Subcutaneous abdominal adipose tissue (tissue), 5 donors: ENCODE results near the gene ERN1.
"Not testable (repeated sequence)": the region's sequence is repeated elsewhere in the genome, so short reads cannot be mapped to it uniquely, and the experiment has no call there.

Source experiments
- H3K27ac ChIP-seq: one replicate; pipeline ENCODE4 v1.7.0; 2013; ENCODE audit warnings: low read depth, mild to moderate bottlenecking, inconsistent platforms, low read length, moderate library complexity
- H3K27me3 ChIP-seq, 5 donors: one replicate each; pipeline ENCODE4 v1.7.0; 2013; ENCODE audit warnings: low read length in 5 of 5, inconsistent platforms in 1 of 5; ENCODE audit not compliant: control insufficient read depth in 5 of 5, insufficient read depth in 4 of 5
- H3K36me3 ChIP-seq, 5 donors: one replicate each; pipeline ENCODE4 v1.7.0; 2013; ENCODE audit warnings: low read length in 5 of 5; ENCODE audit not compliant: control insufficient read depth in 5 of 5, insufficient read depth in 5 of 5
- H3K4me1 ChIP-seq, 5 donors: one replicate each; pipeline ENCODE4 v1.7.0; 2013; ENCODE audit warnings: low read length in 5 of 5, mild to moderate bottlenecking in 3 of 5, moderate library complexity in 1 of 5; ENCODE audit not compliant: control insufficient read depth in 5 of 5, insufficient read depth in 5 of 5
- H3K4me3 ChIP-seq, 5 donors: one replicate each; pipeline ENCODE4 v1.7.0; 2013; ENCODE audit warnings: low read length in 5 of 5, low read depth in 1 of 5
- H3K9ac ChIP-seq, 5 donors: one replicate each; pipeline ENCODE4 v1.7.0; 2013; ENCODE audit warnings: low read length in 5 of 5, mild to moderate bottlenecking in 4 of 5, moderate library complexity in 3 of 5
- H3K9me3 ChIP-seq, 5 donors: one replicate each; pipeline ENCODE4 v1.7.0; 2013; ENCODE audit warnings: low read length in 5 of 5; ENCODE audit not compliant: control insufficient read depth in 5 of 5
- donor health status: healthy.
- donor health status: healthy.
- donor health status: healthy.
- donor health status: healthy.
- donor health status: healthy.

Gene ERN1

DNA sequence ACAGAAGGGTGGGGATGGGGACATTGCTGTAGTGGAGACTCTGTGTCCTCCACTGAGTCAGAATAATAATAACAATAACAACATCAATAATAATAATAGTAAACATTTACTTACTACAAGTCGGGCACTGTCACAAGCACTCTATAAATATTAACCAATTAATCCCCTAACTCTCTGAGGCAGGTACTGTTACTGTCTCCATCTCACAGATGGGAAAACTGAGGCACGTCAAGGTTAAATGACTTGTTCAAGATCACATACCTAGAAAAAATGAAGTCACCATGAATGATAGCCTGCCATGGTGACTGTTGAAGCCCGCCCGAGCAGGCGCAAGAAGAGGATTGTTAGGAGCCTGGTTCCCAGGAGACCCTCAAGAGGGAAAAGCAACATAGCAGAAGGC, 121.6 kb downstream of the ERN1 start:
- Histone ChIP-seq H3K27me3 (no peaks in the 10 kb centered on the region), H3K4me3 (no peak overlapping the region), H3K9ac (peak overlapping the region in 1 of 5 donors; percentile 20), H3K9me3 (no peaks in the 10 kb centered on the region), H3K27ac (peak overlapping the region; percentile 84), H3K36me3 (peaks cover 0 to 20% (median 15%) of the 10 kb centered on the region in 5 donors), H3K4me1 (peaks cover 17 to 67% (median 53%) of the 10 kb centered on the region in 5 donors)

GRCh38 chr17:64007838-64008282, 122.1 kb downstream of the ERN1 start:
- Histone ChIP-seq H3K4me3 (no peak overlapping the region), H3K36me3 (peaks cover 0 to 24% (median 16%) of the 10 kb centered on the region in 5 donors), H3K27ac (peak overlapping the region; percentile 84), H3K9me3 (no peaks in the 10 kb centered on the region), H3K4me1 (peaks cover 17 to 67% (median 56%) of the 10 kb centered on the region in 5 donors), H3K9ac (peak overlapping the region in 1 of 5 donors; percentile 20), H3K27me3 (no peaks in the 10 kb centered on the region)

- Histone ChIP-seq H3K4me1 (peaks cover 17 to 71% (median 57%) of the 10 kb centered on the region in 5 donors), H3K4me3 (peak overlapping the region; percentile 46 to 65 (median 60)), H3K27ac (peak overlapping the region; percentile 84), H3K36me3 (peaks cover 0 to 29% (median 16%) of the 10 kb centered on the region in 5 donors)
- H3K9ac ChIP-seq, H3K9me3 ChIP-seq, H3K27me3 ChIP-seq: not testable (repeated sequence)
Observed at GRCh38 chr17:64007089-64007837, 122.7 kb downstream of the ERN1 start.

DNA sequence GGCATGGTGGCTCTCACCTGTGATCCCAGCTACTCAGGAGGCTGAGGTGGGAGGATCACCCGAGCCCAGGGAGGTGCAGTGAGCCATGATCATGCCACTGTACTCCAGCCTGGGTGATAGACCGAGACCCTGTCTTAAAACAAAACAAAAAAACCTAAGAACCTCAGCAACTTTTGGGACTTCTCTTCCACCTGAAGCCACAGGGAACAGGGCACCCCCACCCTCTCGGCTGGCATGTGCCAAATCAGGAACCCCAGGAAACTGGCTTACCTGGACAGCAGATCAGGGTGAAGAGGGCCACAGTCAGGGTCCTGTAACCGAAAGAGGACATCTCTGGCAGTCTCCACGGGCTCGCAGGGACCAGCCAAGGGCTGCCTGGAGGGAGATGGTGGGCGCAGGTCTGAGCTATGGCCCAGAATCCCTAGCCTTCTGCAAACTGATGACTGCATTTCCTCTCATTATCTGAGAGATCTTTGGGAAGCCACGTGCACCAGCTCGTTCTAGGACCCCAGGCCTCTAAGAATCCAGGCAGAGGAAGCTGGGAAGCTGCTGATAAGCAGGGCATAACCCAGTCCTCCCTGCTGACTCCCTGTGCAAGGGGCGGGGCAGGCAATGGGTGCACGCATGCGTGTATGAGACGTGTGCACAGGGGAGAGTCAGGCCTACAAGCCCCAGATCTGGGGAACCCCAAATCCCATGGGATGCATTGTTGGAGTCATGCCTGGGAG, 123.4 kb downstream of the ERN1 start:
- Histone ChIP-seq H3K4me1 (peaks cover 18 to 78% (median 65%) of the 10 kb centered on the region in 5 donors), H3K9ac (peak overlapping the region; percentile 21 to 66 (median 62)), H3K36me3 (peaks cover 0 to 31% (median 16%) of the 10 kb centered on the region in 5 donors), H3K27me3 (no peaks in the 10 kb centered on the region), H3K27ac (peak overlapping the region; percentile 84), H3K4me3 (peak overlapping the region; percentile 46 to 65 (median 60)), H3K9me3 (no peaks in the 10 kb centered on the region)

DNA sequence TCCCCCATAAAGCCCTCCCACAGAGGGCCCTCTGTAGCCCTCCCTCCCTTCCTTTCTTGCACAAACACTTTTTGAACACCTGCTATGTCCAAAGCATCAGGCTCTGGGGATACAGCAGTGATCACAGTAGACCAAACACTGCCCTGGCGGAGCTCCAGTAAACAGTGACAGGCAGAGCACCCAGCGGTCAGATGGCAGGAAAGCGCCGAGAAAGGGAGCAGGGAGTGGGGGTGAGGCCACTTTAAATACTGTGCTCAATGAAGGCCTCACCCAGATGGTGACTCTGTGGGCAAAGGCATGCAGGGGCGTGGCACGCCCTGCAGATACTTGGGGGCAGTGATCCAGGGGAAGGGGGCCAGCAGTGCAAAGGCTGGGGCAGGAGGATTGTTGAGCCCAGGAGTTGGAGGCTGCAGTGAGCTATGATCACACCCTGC, 124.2 kb downstream of the ERN1 start:
- Histone ChIP-seq H3K27me3 (no peaks in the 10 kb centered on the region), H3K4me1 (peaks cover 18 to 85% (median 71%) of the 10 kb centered on the region in 5 donors), H3K9me3 (no peaks in the 10 kb centered on the region), H3K4me3 (peak overlapping the region in 4 of 5 donors; percentile 46 to 65 (median 62)), H3K9ac (peak overlapping the region in 4 of 5 donors; percentile 16 to 63 (median 52)), H3K36me3 (peaks cover 0 to 31% (median 16%) of the 10 kb centered on the region in 5 donors), H3K27ac (peak overlapping the region; percentile 84)

DNA sequence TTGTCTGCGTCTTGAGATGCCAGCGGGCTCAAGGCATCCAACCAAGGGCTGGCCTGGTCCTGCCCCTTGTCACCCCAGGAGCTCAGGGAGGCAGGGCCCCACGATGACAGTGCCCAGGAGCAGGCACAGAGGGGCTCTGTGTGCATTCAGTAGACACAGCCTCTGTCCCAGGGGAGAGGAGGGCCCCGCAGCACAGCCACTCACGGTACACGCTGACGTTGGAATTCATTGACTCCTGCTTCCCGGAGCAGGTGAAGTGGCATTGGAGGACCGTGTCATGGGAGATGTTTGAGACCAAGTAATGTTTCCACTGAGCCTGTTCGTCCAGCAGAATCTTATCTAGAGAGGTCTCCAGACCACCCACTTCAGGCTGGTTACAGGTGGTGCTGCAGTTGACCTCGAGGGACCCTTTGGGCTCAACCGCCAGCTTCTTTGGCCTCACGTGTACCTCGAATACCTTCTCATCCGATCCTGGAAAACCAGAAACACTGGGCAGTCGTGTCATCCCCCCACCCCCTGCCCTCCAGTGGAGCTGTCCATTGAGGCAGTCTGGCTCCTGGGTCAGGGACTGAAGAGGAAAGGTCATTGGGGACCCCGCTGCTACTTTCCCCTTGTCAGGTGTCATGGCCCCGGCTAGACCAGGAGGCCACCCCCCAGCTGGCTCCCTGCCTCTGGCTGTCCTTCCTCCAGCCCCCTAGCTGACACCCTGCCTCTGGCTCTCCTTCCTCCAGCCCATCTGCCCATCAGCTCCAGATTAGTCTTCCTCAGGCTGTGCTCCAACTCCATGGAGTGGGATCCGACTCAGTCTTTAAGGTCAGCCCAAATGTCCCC, 124.8 kb downstream of the ERN1 start:
- peak overlapping the region in 4 of 5 donors; percentile 15 to 63 (median 36) for H3K9ac ChIP-seq
- H3K4me3 ChIP-seq, result peak overlapping the region in 4 of 5 donors; percentile 46 to 65 (median 62)
- H3K27ac ChIP-seq, result peak overlapping the region; percentile 84
- H3K4me1 ChIP-seq, result peaks cover 17 to 84% (median 69%) of the 10 kb centered on the region in 5 donors
- no peaks in the 10 kb centered on the region for H3K9me3 ChIP-seq
- peaks cover 0 to under 1% (median 0%) of the 10 kb centered on the region in 5 donors for H3K27me3 ChIP-seq
- H3K36me3 ChIP-seq, result peaks cover 0 to 31% (median 16%) of the 10 kb centered on the region in 5 donors

- peaks cover 0 to 9% (median 4%) of the 10 kb centered on the region in 5 donors for H3K27me3 ChIP-seq
- H3K9ac ChIP-seq, result peak overlapping the region in 1 of 5 donors; percentile 55
- peaks cover 18 to 83% (median 61%) of the 10 kb centered on the region in 5 donors for H3K4me1 ChIP-seq
- H3K4me3 ChIP-seq, result no peak overlapping the region
- H3K27ac ChIP-seq, result peak overlapping the region; percentile 84
- peaks cover 0 to 31% (median 16%) of the 10 kb centered on the region in 5 donors for H3K36me3 ChIP-seq
- no peaks in the 10 kb centered on the region for H3K9me3 ChIP-seq
Observed at GRCh38 chr17:64004218-64004770, 125.7 kb downstream of the ERN1 start.

DNA sequence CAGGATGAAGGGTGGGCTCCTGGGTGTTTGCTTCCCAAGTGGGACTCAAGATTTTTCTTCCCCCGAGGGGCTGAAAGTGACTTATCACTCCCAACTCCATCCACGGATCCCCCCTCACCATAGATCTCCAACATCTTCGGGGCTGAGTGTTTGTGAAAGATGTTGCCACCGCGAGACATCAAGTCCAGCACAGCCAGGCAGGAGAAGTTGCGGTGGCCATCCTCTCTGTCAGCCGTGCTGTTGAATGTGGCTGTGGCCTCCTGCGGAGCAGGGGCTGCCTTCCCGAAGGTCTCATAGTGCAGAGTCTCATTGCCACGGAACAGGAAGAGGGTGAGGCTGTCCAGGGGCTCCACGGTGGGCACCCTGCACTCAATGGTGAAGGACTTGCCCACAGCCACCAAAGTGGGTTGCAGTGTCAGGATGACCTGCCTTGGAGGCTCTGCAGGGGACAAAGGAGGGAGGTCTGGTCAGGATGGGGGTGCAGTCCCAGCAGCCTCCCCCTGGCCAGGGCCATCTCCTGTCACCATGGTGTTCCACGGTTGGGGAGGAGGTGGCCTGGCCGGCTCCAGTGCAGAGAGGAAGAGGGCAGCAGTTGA, 126.3 kb downstream of the ERN1 start:
- Histone ChIP-seq H3K36me3 (peaks cover 0 to 31% (median 16%) of the 10 kb centered on the region in 5 donors), H3K4me3 (no peak overlapping the region), H3K9me3 (no peaks in the 10 kb centered on the region), H3K27ac (peak overlapping the region; percentile 84), H3K27me3 (peaks cover 5 to 11% (median 9%) of the 10 kb centered on the region in 5 donors), H3K9ac (peak overlapping the region in 1 of 5 donors; percentile 23), H3K4me1 (peaks cover 15 to 83% (median 60%) of the 10 kb centered on the region in 5 donors)
